GM13976 (cell line): Measurements from ENCODE around the gene STAT5A.

Source experiments
- DNase-seq: peaks from one replicate; pipeline ENCODE4 v3.0.0; 2012; ENCODE audit warnings: low spot score
- in situ Hi-C: fragments of 300-500 bp; cut with MboI; formaldehyde crosslinking; loops from one replicate; pipeline ENCODE4 v1.12.0; 2022; ENCODE audit warnings: low sequenced_read_pairs, mixed read lengths, inconsistent platforms; ENCODE audit not compliant: unreplicated experiment
- TF ChIP-seq, protein P1 (sequence below): IDR thresholded peaks from 2 replicates; pipeline ENCODE4 v1.5.1; 2012; ENCODE audit warnings: borderline replicate concordance, mild to moderate bottlenecking; ENCODE audit not compliant: insufficient read depth; ENCODE audit errors: extremely low read depth, missing control alignments, control extremely low read depth

Gene STAT5A

DNA sequence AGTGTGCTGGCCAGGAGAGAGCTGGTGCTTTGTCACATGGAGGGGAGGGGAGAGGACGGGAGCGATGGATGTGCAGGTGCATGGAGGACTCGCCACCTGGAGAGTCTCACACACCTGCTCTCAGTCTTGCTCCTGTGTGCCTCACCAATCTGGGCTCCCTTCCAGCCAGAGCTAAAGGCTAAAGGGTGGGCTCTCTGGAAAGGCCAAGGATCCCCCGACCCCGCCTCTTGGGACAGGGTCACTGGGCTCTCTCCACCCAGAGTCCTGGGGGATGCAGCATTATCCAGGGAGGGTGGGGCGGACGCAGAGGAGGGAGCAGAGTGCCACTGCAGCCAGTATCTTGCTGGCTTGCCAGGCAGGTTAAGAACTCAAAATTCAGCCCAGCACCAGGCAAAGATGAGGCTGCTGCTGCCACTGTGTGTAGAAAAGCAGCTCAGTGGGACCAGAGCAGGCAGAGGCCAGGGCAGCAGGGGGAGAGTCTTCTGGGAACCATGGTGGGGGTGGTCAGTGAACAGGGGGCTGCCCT, 6.7 kb upstream of the STAT5A start:
- no peak for DNase-seq
- in situ Hi-C loops: no loop called here
- TF ChIP-seq, protein P1, sequence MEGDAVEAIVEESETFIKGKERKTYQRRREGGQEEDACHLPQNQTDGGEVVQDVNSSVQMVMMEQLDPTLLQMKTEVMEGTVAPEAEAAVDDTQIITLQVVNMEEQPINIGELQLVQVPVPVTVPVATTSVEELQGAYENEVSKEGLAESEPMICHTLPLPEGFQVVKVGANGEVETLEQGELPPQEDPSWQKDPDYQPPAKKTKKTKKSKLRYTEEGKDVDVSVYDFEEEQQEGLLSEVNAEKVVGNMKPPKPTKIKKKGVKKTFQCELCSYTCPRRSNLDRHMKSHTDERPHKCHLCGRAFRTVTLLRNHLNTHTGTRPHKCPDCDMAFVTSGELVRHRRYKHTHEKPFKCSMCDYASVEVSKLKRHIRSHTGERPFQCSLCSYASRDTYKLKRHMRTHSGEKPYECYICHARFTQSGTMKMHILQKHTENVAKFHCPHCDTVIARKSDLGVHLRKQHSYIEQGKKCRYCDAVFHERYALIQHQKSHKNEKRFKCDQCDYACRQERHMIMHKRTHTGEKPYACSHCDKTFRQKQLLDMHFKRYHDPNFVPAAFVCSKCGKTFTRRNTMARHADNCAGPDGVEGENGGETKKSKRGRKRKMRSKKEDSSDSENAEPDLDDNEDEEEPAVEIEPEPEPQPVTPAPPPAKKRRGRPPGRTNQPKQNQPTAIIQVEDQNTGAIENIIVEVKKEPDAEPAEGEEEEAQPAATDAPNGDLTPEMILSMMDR: no peak

DNA sequence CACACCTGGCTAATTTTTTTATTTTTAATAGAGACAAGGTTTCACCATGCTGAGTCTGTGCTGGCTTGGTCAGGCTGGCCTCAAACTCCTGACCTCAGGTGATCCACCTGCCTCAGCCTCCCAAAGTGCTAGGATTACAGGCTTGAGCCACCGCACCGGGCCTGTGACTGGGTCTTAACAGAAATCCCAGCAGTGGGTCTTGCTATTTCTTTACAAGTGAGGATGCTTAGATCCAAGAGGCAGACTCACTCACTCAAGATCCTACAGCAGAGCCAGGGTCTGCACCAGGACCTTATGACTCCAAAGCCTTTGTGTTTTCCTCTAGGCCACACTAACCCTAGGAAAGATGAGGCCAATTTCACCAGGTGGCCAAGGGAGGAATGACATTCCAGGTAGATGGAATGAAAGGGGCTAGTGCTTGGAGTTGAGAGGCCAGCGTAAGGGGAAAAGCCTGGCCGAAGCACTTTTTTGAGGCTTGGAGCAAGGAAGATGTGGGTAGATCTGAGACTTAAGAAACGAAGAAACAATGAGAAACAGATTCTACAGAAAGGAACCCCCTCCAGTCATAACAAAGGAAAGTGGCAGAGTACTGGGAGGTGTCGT, 5.7 kb upstream of the STAT5A start:
- in situ Hi-C loops: no loop called here
- no peak for DNase-seq
- TF ChIP-seq, protein P1: no peak

DNA sequence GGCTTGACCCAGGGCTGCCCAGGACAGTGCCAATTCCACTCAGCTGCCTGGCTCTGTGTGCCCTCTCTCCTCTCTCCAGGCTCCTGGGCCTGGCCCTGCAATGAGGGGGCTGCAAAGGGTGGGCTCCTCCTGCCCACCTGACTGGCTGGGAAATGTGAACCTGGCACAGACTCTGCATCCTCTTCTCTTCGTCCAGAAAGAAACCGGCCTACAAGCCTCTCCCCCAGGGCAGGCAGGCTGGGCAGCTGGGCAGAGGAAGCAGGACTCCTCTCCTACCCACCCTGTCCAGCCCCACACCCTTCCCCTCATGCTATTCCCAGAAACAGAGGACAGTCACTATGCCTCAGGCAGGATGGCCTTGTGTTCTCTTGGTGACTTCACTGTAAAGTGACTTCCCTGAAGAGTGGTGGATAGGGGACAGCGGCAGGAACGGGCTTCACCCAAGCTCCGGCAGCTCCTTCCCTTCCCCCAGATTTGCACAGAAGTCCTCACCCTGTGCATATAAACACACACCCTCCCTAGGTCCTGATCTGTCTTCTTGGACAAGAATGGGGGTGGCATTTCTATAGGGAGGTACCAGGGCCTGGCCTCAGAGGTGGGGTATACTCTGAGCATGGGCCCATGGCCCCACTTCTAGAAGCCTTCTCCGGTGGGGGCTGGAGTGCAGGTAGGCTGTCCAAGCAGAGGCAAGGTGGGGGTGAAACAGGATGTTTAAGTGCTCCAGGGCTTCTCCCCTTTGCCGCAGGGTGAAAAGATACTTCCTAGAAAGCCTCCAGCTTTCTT, 4.9 kb upstream of the STAT5A start:
- in situ Hi-C loops: no loop called here
- DNase-seq: no peak
- TF ChIP-seq, protein P1: no peak

DNA sequence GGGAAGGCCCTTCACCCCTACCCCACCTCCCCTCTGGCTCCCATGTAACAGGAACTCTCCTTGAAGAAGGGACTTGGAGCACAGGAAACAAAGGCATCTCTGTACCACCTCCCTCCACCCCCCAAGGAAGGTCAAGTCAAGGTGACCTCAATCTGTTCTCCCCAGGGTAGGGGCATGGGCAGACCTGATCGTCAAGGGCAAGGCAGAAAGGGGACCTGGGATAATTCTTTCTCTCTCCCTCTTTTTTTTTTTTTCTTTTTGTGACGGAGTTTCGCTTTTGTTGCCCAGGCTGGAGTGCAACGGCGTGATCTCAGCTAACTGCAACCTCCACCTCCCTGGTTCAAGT, 4.3 kb upstream of the STAT5A start:
- in situ Hi-C loops: no loop called here

DNA sequence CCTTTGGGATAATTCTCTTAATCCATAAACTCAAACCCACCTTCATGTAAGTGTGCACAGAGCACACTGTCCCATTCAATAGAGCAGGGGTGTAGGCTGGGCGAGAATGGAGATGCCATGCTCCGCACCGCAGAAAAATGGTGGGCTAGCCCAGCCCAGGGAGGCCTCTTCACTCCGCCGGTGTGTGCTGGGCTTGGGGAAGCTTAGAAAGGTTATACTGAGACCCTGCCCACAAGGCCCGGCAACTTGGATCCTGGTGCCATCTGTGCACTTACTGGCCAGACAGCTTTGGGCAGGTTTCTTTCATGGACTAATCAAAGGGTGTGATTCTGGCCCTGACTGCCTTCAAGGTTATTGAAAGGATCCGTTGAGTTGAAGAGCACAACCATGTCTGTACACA, 3.7 kb upstream of the STAT5A start:
- TF ChIP-seq, protein P1: no peak
- in situ Hi-C loops: no loop called here
- DNase-seq: no peak

More for the DNA sequence above, 4.3 kb upstream of the STAT5A start:
- TF ChIP-seq, protein P1: no peak
- no peak for DNase-seq

DNA sequence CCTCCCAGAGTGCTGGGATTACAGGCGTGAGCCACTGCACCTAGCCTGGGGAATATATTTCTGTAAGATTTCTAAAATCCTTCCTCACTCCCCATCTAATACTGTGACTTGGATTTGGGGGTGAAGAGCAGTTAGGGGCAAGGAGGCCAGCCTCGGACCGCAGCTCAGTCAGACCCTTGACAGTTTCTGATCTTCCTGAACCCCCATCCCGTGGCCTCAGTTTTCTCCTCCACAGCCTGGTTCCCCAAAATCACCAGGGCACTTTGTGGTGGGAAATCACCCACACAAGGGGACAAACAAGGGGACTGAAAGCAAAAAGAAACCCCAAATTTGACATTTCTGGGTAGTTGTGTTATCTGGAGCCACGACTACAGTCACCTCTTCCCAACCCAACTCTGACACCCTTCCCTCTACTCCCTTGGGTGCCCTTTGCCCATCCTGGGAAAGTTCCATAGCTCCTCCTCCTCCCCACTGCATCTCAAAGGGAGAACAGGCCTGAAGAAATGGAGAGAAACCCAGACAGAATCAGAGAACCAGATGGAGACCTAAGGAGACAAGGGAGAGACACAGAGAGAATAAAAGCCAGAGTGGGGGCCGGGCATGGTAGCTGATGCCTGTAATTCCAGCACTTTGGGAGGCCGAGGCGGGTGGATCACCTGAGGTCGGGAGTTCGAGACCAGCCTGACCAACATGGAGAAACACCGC, 2.8 kb upstream of the STAT5A start:
- no peak for DNase-seq
- TF ChIP-seq, protein P1: no peak
- in situ Hi-C loops: no loop called here
